WTC11 (cell line): ENCODE measurements around the gene SCUBE1. TPM values are rescaled to one million over a fixed set of nuclear protein-coding genes. Genes with fewer than 3 reads are reported as not detected.

ENCODE experiments used
- ATAC-seq: fragments of 200-7000 bp; cut with Tn5 transposase; 2 replicates; pipeline ENCODE4 v1.10.0; 2021; ENCODE audit warnings: mild to moderate bottlenecking, moderate library complexity
- CTCF ChIA-PET: fragments of 300-600 bp; sonication (Branson Sonifier 250); formaldehyde crosslinking; loops from one replicate; lab custom pipeline; 2021; ENCODE audit warnings: antibody characterized with exemption; lab: Charles Lee
- POLR2A ChIA-PET: fragments of 350-600 bp; sonication (Branson Sonifier 250); formaldehyde crosslinking; loops from one replicate; lab custom pipeline; 2021; ENCODE audit warnings: antibody characterized with exemption; lab: Charles Lee
- DNase-seq: peaks from one replicate; pipeline ENCODE4 v3.0.0; 2021; ENCODE audit warnings: low spot score
- H3K27ac Mint-ChIP-seq: 2 replicates; pipeline ENCODE4 v1.8.0; 2021; ENCODE audit warnings: mixed read lengths
- H3K27me3 Mint-ChIP-seq: 2 replicates; pipeline ENCODE4 v1.8.0; 2021; ENCODE audit warnings: low read depth, mild to moderate bottlenecking, moderate library complexity, mixed read lengths
- H3K36me3 Mint-ChIP-seq: 2 replicates; pipeline ENCODE4 v1.8.0; 2021; ENCODE audit warnings: mixed read lengths
- H3K4me1 Mint-ChIP-seq: 2 replicates; pipeline ENCODE4 v1.8.0; 2022; ENCODE audit warnings: mixed read lengths
- H3K4me3 Mint-ChIP-seq: 2 replicates; pipeline ENCODE4 v1.8.0; 2021; ENCODE audit warnings: mild to moderate bottlenecking, moderate library complexity, mixed read lengths
- H3K9me3 Mint-ChIP-seq: 2 replicates; pipeline ENCODE4 v1.8.0; 2021; ENCODE audit warnings: mixed read lengths
- ATF3 ChIP-seq: sonication (generic); formaldehyde crosslinking; conservative IDR thresholded peaks from 2 replicates; pipeline ENCODE4 v1.8.1; 2022; ENCODE audit warnings: mild to moderate bottlenecking, missing genetic modification reagents
- E2F4 ChIP-seq: sonication (generic); formaldehyde crosslinking; IDR thresholded peaks from 2 replicates; pipeline ENCODE4 v1.8.1; 2022; ENCODE audit warnings: low read depth, mild to moderate bottlenecking, moderate library complexity, missing genetic modification reagents, borderline replicate concordance
- ETV6 ChIP-seq: sonication (generic); formaldehyde crosslinking; IDR thresholded peaks from 2 replicates; pipeline ENCODE4 v1.8.1; 2022; ENCODE audit warnings: mild to moderate bottlenecking, missing genetic modification reagents
- FOXJ3 ChIP-seq: sonication (generic); formaldehyde crosslinking; IDR thresholded peaks from 2 replicates; pipeline ENCODE4 v1.9.0; 2021; ENCODE audit warnings: missing genetic modification reagents, mild to moderate bottlenecking, borderline replicate concordance
- GRHL2 ChIP-seq: fragments of 250-450 bp; sonication (Bioruptor Pico); IDR thresholded peaks from 2 replicates; pipeline ENCODE4 v1.8.0; 2022; ENCODE audit warnings: mild to moderate bottlenecking, moderate library complexity; ENCODE audit not compliant: insufficient replicate concordance, severe bottlenecking
- JUN ChIP-seq: sonication (generic); formaldehyde crosslinking; IDR thresholded peaks from 2 replicates; pipeline ENCODE4 v1.8.0; 2023; ENCODE audit warnings: mild to moderate bottlenecking, missing genetic modification reagents
- KAT7 ChIP-seq: sonication (generic); formaldehyde crosslinking; IDR thresholded peaks from 2 replicates; pipeline ENCODE4 v1.8.1; 2023; ENCODE audit warnings: missing genetic modification reagents, mild to moderate bottlenecking, borderline replicate concordance
- MYBL2 ChIP-seq: sonication (generic); formaldehyde crosslinking; IDR thresholded peaks from 2 replicates; pipeline ENCODE4 v1.8.1; 2023; ENCODE audit warnings: mild to moderate bottlenecking, moderate library complexity, missing genetic modification reagents
- NR1H2 ChIP-seq: sonication (generic); formaldehyde crosslinking; IDR thresholded peaks from 2 replicates; pipeline ENCODE4 v1.9.0; 2021; ENCODE audit warnings: mild to moderate bottlenecking, moderate library complexity, missing genetic modification reagents
- PREB ChIP-seq: sonication (generic); formaldehyde crosslinking; IDR thresholded peaks from 2 replicates; pipeline ENCODE4 v1.8.1; 2022; ENCODE audit warnings: mild to moderate bottlenecking, missing genetic modification reagents, moderate library complexity, borderline replicate concordance
- PRRX2 ChIP-seq: fragments of 250-450 bp; sonication (Bioruptor Pico); IDR thresholded peaks from 2 replicates; pipeline ENCODE4 v1.8.0; 2021; ENCODE audit warnings: mild to moderate bottlenecking
- RELA ChIP-seq: sonication (generic); formaldehyde crosslinking; IDR thresholded peaks from 2 replicates; pipeline ENCODE4 v1.8.1; 2022; ENCODE audit warnings: missing genetic modification reagents, mild to moderate bottlenecking, borderline replicate concordance
- RORB ChIP-seq: fragments of 250-450 bp; sonication (Bioruptor Pico); IDR thresholded peaks from 2 replicates; pipeline ENCODE4 v1.9.0; 2021; ENCODE audit warnings: mild to moderate bottlenecking
- STAT6 ChIP-seq: sonication (generic); formaldehyde crosslinking; conservative IDR thresholded peaks from 2 replicates; pipeline ENCODE4 v1.8.1; 2023; ENCODE audit warnings: mild to moderate bottlenecking, low read depth, missing genetic modification reagents, moderate library complexity
- TEAD1 ChIP-seq: sonication (generic); formaldehyde crosslinking; IDR thresholded peaks from 2 replicates; pipeline ENCODE4 v1.8.0; 2022; ENCODE audit warnings: mild to moderate bottlenecking, missing genetic modification reagents
- USF1 ChIP-seq: sonication (generic); formaldehyde crosslinking; IDR thresholded peaks from 2 replicates; pipeline ENCODE4 v1.8.0; 2022; ENCODE audit warnings: mild to moderate bottlenecking, missing genetic modification reagents
- ZNF425 ChIP-seq: fragments of 250-450 bp; sonication (Bioruptor Pico); conservative IDR thresholded peaks from 2 replicates; pipeline ENCODE4 v1.9.0; 2021; ENCODE audit warnings: mild to moderate bottlenecking
- total RNA-seq: library from RNA; stranded (reverse); gene quantifications from 3 replicates; pipeline ENCODE4 v1.2.3, GENCODE V29; 2021

The SCUBE1 gene
- total RNA-seq, 1 experiment from 2014 or later, result 6.9 TPM

- ChIA-PET POLR2A (interaction anchor here (1.2 kb wide), 1 partner anchor 22 kb away, joined by 3 read pairs; no protein-coding TSS in a partner anchor), CTCF (interaction anchor here (1.1 to 1.9 kb wide), 2 partner anchors 8 to 45 kb away, joined by 5 read pairs; no protein-coding TSS in a partner anchor)
- ATAC-seq, result no peak
These were observed 42.1 kb downstream of the SCUBE1 start for GRCh38 chr22:43300891-43301676.

GRCh38 chr22:43299736-43300135 is 43.4 kb downstream of the SCUBE1 start:
- Mint-ChIP-seq H3K4me3 (no peak overlapping the region), H3K4me1 (0 out of 2 replicates have a peak, but pooled peaks cover 2% of the 10 kb centered on the region), H3K36me3 (no peaks in the 10 kb centered on the region), H3K27me3 (no peaks in the 10 kb centered on the region), H3K9me3 (no peaks in the 10 kb centered on the region), H3K27ac (no peak overlapping the region)
- ChIA-PET POLR2A (no interaction called here), CTCF (no interaction called here)
- DNase-seq, result no peak
- ATAC-seq, result no peak
- no peak for TF ChIP-seq ATF3 (CRISPR knock-in tag)
- no peak for TF ChIP-seq RELA (CRISPR knock-in tag)
- TF ChIP-seq FOXJ3 (CRISPR knock-in tag), result no peak
- TF ChIP-seq ZNF425 (CRISPR knock-in tag), result no peak
- TF ChIP-seq NR1H2 (CRISPR knock-in tag), result no peak
- TF ChIP-seq GRHL2 (CRISPR knock-in tag), result no peak
- no peak for TF ChIP-seq ETV6 (CRISPR knock-in tag)
- no peak for TF ChIP-seq MYBL2 (CRISPR knock-in tag)
- no peak for TF ChIP-seq PREB (CRISPR knock-in tag)
- TF ChIP-seq KAT7, result no peak
- TF ChIP-seq TEAD1 (CRISPR knock-in tag), result no peak

More at GRCh38 chr22:43300891-43301676, 42.1 kb downstream of the SCUBE1 start:
- no peaks in the 10 kb centered on the region for H3K9me3 Mint-ChIP-seq
- 0 out of 2 replicates have a peak, but pooled peaks cover 2% of the 10 kb centered on the region for H3K4me1 Mint-ChIP-seq
- H3K4me3 Mint-ChIP-seq, result no peak overlapping the region
- TF ChIP-seq USF1 (CRISPR knock-in tag), result no peak
- no peak for TF ChIP-seq TEAD1 (CRISPR knock-in tag)
- TF ChIP-seq, all 79 proteins: peak for 0
- Mint-ChIP-seq H3K27ac (no peak overlapping the region; the same call in 1 of the 2 replicates), H3K36me3 (no peaks in the 10 kb centered on the region), H3K27me3 (no peaks in the 10 kb centered on the region)
- no peak for DNase-seq

GRCh38 chr22:43298062-43298801 is 44.9 kb downstream of the SCUBE1 start:
- DNase-seq (no peak), ATAC-seq (no peak)
- Mint-ChIP-seq H3K9me3 (no peaks in the 10 kb centered on the region), H3K4me1 (0 out of 2 replicates have a peak, but pooled peaks cover 2% of the 10 kb centered on the region), H3K27ac (no peak overlapping the region), H3K36me3 (no peaks in the 10 kb centered on the region), H3K27me3 (no peaks in the 10 kb centered on the region), H3K4me3 (no peak overlapping the region)
- CTCF ChIA-PET, result interaction anchor here (1.2 to 5.5 kb wide), 3 partner anchors 11 to 48 kb away, joined by 3 to 31 read pairs (median 6); no protein-coding TSS in a partner anchor
- POLR2A ChIA-PET, result no interaction called here
- TF ChIP-seq E2F4 (CRISPR knock-in tag) (no peak), JUN (no peak), KAT7 (no peak), PRRX2 (CRISPR knock-in tag) (no peak), RORB (CRISPR knock-in tag) (no peak), STAT6 (CRISPR knock-in tag) (no peak)
